ENCODE results near the gene CBLC. TPM values are rescaled to one million over a fixed set of nuclear protein-coding genes. Genes with fewer than 3 reads are reported as not detected.

CBLC gene
- total RNA-seq (2022), result 42.3 and 43.6 TPM in 2 replicates
- Bru-seq, nascent RNA, result percentile 69 among the genes with signal in this experiment
- BruChase-seq, experiment 1, labeled RNA remaining after a 2-hour chase, result percentile 68 among the genes with signal in this experiment
- percentile 73 among the genes with signal in this experiment for BruChase-seq, experiment 2, labeled RNA remaining after a 6-hour chase
- long read RNA-seq, transcript CBLC-201 (11 exons, 1,579 nt), result major isoform, 64 of 80 reads
- long read RNA-seq, partial matches to known transcripts, result 3 of 80 reads
- long read RNA-seq, other reads (novel, unspliced or antisense), result 9 of 80 reads

GRCh38 chr19:44777715-44778347, at the start of gene CBLC:
Gene CBLC, plus strand, starts transcription at chr19:44777890. Its CDS starts 42 bp downstream, at chr19:44777932.
- Histone ChIP-seq H3K4me1 (peaks cover 15% of the 10 kb centered on the region), H3K36me3 (ENCODE audit: control insufficient read depth, insufficient read depth, low read length) (no peaks in the 10 kb centered on the region), H3K9me3 (no peaks in the 10 kb centered on the region), H3K4me3 (ENCODE audit: low read depth, low read length) (peak within 1 kb of the TSS; percentile 83), H3K27me3 (replicated peaks; ENCODE audit: control insufficient read depth, insufficient read depth, low read length) (no peaks in the 10 kb centered on the region)
- TF ChIP-seq, protein P1, sequence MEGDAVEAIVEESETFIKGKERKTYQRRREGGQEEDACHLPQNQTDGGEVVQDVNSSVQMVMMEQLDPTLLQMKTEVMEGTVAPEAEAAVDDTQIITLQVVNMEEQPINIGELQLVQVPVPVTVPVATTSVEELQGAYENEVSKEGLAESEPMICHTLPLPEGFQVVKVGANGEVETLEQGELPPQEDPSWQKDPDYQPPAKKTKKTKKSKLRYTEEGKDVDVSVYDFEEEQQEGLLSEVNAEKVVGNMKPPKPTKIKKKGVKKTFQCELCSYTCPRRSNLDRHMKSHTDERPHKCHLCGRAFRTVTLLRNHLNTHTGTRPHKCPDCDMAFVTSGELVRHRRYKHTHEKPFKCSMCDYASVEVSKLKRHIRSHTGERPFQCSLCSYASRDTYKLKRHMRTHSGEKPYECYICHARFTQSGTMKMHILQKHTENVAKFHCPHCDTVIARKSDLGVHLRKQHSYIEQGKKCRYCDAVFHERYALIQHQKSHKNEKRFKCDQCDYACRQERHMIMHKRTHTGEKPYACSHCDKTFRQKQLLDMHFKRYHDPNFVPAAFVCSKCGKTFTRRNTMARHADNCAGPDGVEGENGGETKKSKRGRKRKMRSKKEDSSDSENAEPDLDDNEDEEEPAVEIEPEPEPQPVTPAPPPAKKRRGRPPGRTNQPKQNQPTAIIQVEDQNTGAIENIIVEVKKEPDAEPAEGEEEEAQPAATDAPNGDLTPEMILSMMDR (IDR thresholded peaks at IDR 0.05; ENCODE audit: insufficient read depth in 1 of 2, low read depth in 1 of 2, low read length in 1 of 2, severe bottlenecking in 1 of 2, unreplicated experiment in 1 of 2), result peak in 1 of 2 experiments; percentile 38
- peak within 1 kb of the TSS; percentile 73 for H3K4me3 Mint-ChIP-seq (ENCODE audit: unreplicated experiment)
- ChIA-PET CTCF (interaction anchor here (0.5 to 2.5 kb wide), 10 partner anchors 10 to 207 kb away, joined by 3 to 15 read pairs (median 4); partner anchors contain the start of genes BCAM and NECTIN2), POLR2A (interaction anchor here (0.5 to 1.2 kb wide), 6 partner anchors 29 to 112 kb away, joined by 3 to 8 read pairs (median 4); partner anchors contain the start of gene NECTIN2)
- BruUV-seq (replicated peaks), result TSS peak; percentile 29
- DNase-seq, result peak; percentile 97 to 98
- H3K27me3 Mint-ChIP-seq (ENCODE audit: insufficient read depth, unreplicated experiment), result no peaks in the 10 kb centered on the region
- H3K36me3 Mint-ChIP-seq (ENCODE audit: insufficient read depth, unreplicated experiment), result peaks cover 18% of the 10 kb centered on the region
- H3K9me3 Mint-ChIP-seq (ENCODE audit: unreplicated experiment), result no peaks in the 10 kb centered on the region
- H3K4me1 Mint-ChIP-seq (ENCODE audit: low read depth, unreplicated experiment), result peaks cover 5% of the 10 kb centered on the region
- peak within 1 kb of the TSS; percentile 91 for H3K27ac Mint-ChIP-seq (ENCODE audit: unreplicated experiment)
- intact Hi-C loops (cut with micrococcal nuclease; ENCODE audit: unreplicated experiment), result loop anchor here (2.0 kb wide), 2 partner anchors 31 to 67 kb away; partner anchors contain the start of gene BCAM

DNA sequence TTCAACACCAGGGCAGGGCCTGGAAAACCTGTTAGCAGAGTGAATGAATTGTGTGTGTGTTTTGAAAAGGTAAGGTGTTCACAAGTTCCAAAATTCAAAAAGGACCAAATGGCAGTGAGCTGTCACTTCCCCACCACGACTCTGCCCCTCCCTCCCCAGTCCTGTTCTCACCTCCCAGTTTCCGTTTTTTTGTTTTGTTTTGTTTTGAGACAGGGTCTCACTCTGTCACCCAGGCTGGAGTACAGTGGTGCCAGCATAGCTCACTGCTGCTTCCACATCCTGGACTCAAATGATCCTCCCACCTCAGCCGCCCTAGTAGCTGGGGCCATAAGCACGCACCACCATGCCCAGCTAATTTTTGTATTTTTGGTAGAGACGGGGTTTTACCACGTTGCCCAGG, 49.5 kb upstream of the CBLC start:
- H3K9me3 Mint-ChIP-seq (ENCODE audit: unreplicated experiment), result no peaks in the 10 kb centered on the region
- H3K4me3 ChIP-seq (ENCODE audit: low read depth, low read length), result no peak overlapping the region
- no peaks in the 10 kb centered on the region for H3K36me3 ChIP-seq (ENCODE audit: control insufficient read depth, insufficient read depth, low read length)
- no peak for DNase-seq
- peaks cover 28% of the 10 kb centered on the region for H3K4me1 ChIP-seq
- H3K9me3 ChIP-seq, result no peaks in the 10 kb centered on the region
- H3K27ac Mint-ChIP-seq (ENCODE audit: unreplicated experiment), result no peak overlapping the region
- no TSS peak for BruUV-seq (replicated peaks)
- H3K4me3 Mint-ChIP-seq (ENCODE audit: unreplicated experiment), result no peak overlapping the region
- no peaks in the 10 kb centered on the region for H3K27me3 ChIP-seq (replicated peaks; ENCODE audit: control insufficient read depth, insufficient read depth, low read length)
- ChIA-PET CTCF (interaction anchor here (0.8 to 1.9 kb wide), 2 partner anchors 42 to 93 kb away, joined by 3 to 8 read pairs; no protein-coding TSS in a partner anchor), POLR2A (interaction anchor here (0.8 kb wide), 1 partner anchor 13 kb away, joined by 3 read pairs; no protein-coding TSS in a partner anchor)
- intact Hi-C loops (cut with micrococcal nuclease; ENCODE audit: unreplicated experiment), result no loop called here
- H3K27me3 Mint-ChIP-seq (ENCODE audit: insufficient read depth, unreplicated experiment), result no peaks in the 10 kb centered on the region
- peaks cover 32% of the 10 kb centered on the region for H3K4me1 Mint-ChIP-seq (ENCODE audit: low read depth, unreplicated experiment)
- H3K36me3 Mint-ChIP-seq (ENCODE audit: insufficient read depth, unreplicated experiment), result no peaks in the 10 kb centered on the region
- TF ChIP-seq, protein P1 (IDR thresholded peaks at IDR 0.05; ENCODE audit: insufficient read depth in 1 of 2, low read depth in 1 of 2, low read length in 1 of 2, severe bottlenecking in 1 of 2, unreplicated experiment in 1 of 2), result no peak

GRCh38 chr19:44729516-44730033, 48.1 kb upstream of the CBLC start:
- no TSS peak for BruUV-seq (replicated peaks)
- Mint-ChIP-seq H3K36me3 (ENCODE audit: insufficient read depth, unreplicated experiment) (no peaks in the 10 kb centered on the region), H3K9me3 (ENCODE audit: unreplicated experiment) (no peaks in the 10 kb centered on the region), H3K4me3 (ENCODE audit: unreplicated experiment) (no peak overlapping the region), H3K27me3 (ENCODE audit: insufficient read depth, unreplicated experiment) (no peaks in the 10 kb centered on the region), H3K4me1 (ENCODE audit: low read depth, unreplicated experiment) (peaks cover 18% of the 10 kb centered on the region), H3K27ac (ENCODE audit: unreplicated experiment) (no peak overlapping the region)
- ChIA-PET CTCF (interaction anchor here (1.9 kb wide), 1 partner anchor 41 kb away, joined by 8 read pairs; no protein-coding TSS in a partner anchor), POLR2A (interaction anchor here (0.7 kb wide), 1 partner anchor 112 kb away, joined by 4 read pairs; no protein-coding TSS in a partner anchor)
- no peaks in the 10 kb centered on the region for H3K27me3 ChIP-seq (replicated peaks; ENCODE audit: control insufficient read depth, insufficient read depth, low read length)
- intact Hi-C loops (cut with micrococcal nuclease; ENCODE audit: unreplicated experiment), result no loop called here
- H3K36me3 ChIP-seq (ENCODE audit: control insufficient read depth, insufficient read depth, low read length), result no peaks in the 10 kb centered on the region
- H3K4me1 ChIP-seq, result peaks cover 17% of the 10 kb centered on the region
- H3K4me3 ChIP-seq (ENCODE audit: low read depth, low read length), result no peak overlapping the region
- no peaks in the 10 kb centered on the region for H3K9me3 ChIP-seq
- TF ChIP-seq, protein P1 (IDR thresholded peaks at IDR 0.05; ENCODE audit: insufficient read depth in 1 of 2, low read depth in 1 of 2, low read length in 1 of 2, severe bottlenecking in 1 of 2, unreplicated experiment in 1 of 2), result no peak
- DNase-seq, result no peak
